ENCODE data around the gene RERE. TPM values are rescaled to one million over a fixed set of nuclear protein-coding genes. Genes with fewer than 3 reads are reported as not detected.
"Not testable (repeated sequence)": the region's sequence is repeated elsewhere in the genome, so short reads cannot be mapped to it uniquely, and the experiment has no call there.

The RERE gene
- total and polyA plus RNA-seq, 5 donors: 72.4 to 175 (median 161) TPM

- DNase-seq (no peak), ATAC-seq (no peak)
- peak overlapping the region; percentile 92 for H3K4me3 ChIP-seq (ENCODE audit: low read length)
- H3K4me1 ChIP-seq (ENCODE audit: control insufficient read depth, insufficient read depth, low read length): peaks cover 2% of the 10 kb centered on the region
- H3K9me3 ChIP-seq (ENCODE audit: control insufficient read depth, low read length): no peaks in the 10 kb centered on the region
- no peaks in the 10 kb centered on the region for H3K27me3 ChIP-seq (ENCODE audit: control insufficient read depth, insufficient read depth)
- whole genome bisulfite sequencing: 7% methylated on average over 7 of the region's 7 CpGs
- intact Hi-C loops (cut with DNase I): no loop called here
- H3K27ac ChIP-seq (ENCODE audit: low read length): peak overlapping the region; percentile 92
Observed at GRCh38 chr1:8702472-8702849, 115.0 kb downstream of the RERE start.

- no peaks in the 10 kb centered on the region for H3K27me3 ChIP-seq (ENCODE audit: control insufficient read depth, insufficient read depth)
- intact Hi-C loops (cut with DNase I): no loop called here
- peaks cover 2% of the 10 kb centered on the region for H3K4me1 ChIP-seq (ENCODE audit: control insufficient read depth, insufficient read depth, low read length)
- peak overlapping the region; percentile 92 for H3K4me3 ChIP-seq (ENCODE audit: low read length)
- DNase-seq (peak in 1 of 3 donors; percentile 26), ATAC-seq (no peak)
- H3K27ac ChIP-seq (ENCODE audit: low read length): no peak overlapping the region
- H3K9me3 ChIP-seq (ENCODE audit: control insufficient read depth, low read length): no peaks in the 10 kb centered on the region
- 6% methylated on average over 7 of the region's 7 CpGs for WGBS
Observed at GRCh38 chr1:8701794-8702471, 115.5 kb downstream of the RERE start.

- Histone ChIP-seq H3K27ac (ENCODE audit: low read length) (no peak overlapping the region), H3K4me1 (ENCODE audit: control insufficient read depth, insufficient read depth, low read length) (peaks cover 2% of the 10 kb centered on the region), H3K27me3 (ENCODE audit: control insufficient read depth, insufficient read depth) (no peaks in the 10 kb centered on the region), H3K4me3 (ENCODE audit: low read length) (no peak overlapping the region), H3K9me3 (ENCODE audit: control insufficient read depth, low read length) (no peaks in the 10 kb centered on the region)
- WGBS: 95% methylated on average over 7 of the region's 7 CpGs
- intact Hi-C loops (cut with DNase I): no loop called here
- DNase-seq (no peak), ATAC-seq (no peak)
Observed at GRCh38 chr1:8699679-8700078, 117.8 kb downstream of the RERE start.

- 77% methylated on average over 3 of the region's 3 CpGs for WGBS
- Histone ChIP-seq H3K27ac (ENCODE audit: low read length) (no peak overlapping the region), H3K9me3 (ENCODE audit: control insufficient read depth, low read length) (no peaks in the 10 kb centered on the region), H3K4me1 (ENCODE audit: control insufficient read depth, insufficient read depth, low read length) (peaks cover 2% of the 10 kb centered on the region), H3K27me3 (ENCODE audit: control insufficient read depth, insufficient read depth) (no peaks in the 10 kb centered on the region), H3K4me3 (ENCODE audit: low read length) (no peak overlapping the region)
- intact Hi-C loops (cut with DNase I): no loop called here
- no peak for DNase-seq
- ATAC-seq: no peak
Observed at GRCh38 chr1:8698937-8699447, 118.4 kb downstream of the RERE start.

GRCh38 chr1:8698012-8698630, 119.3 kb downstream of the RERE start:
- no peak for ATAC-seq
- peaks cover 2% of the 10 kb centered on the region for H3K4me1 ChIP-seq (ENCODE audit: control insufficient read depth, insufficient read depth, low read length)
- no peak for DNase-seq

GRCh38 chr1:8695442-8695841, 122.0 kb downstream of the RERE start:
- H3K4me3 ChIP-seq (ENCODE audit: low read length); DNase-seq; ATAC-seq; H3K27ac ChIP-seq (ENCODE audit: low read length); H3K4me1 ChIP-seq (ENCODE audit: control insufficient read depth, insufficient read depth, low read length); H3K9me3 ChIP-seq (ENCODE audit: control insufficient read depth, low read length); intact Hi-C loops (cut with DNase I); H3K27me3 ChIP-seq (ENCODE audit: control insufficient read depth, insufficient read depth): not testable (repeated sequence)
- WGBS: 99% methylated on average over 4 of the region's 4 CpGs

More at GRCh38 chr1:8698012-8698630, 119.3 kb downstream of the RERE start:
- no peaks in the 10 kb centered on the region for H3K9me3 ChIP-seq (ENCODE audit: control insufficient read depth, low read length)
- H3K27me3 ChIP-seq (ENCODE audit: control insufficient read depth, insufficient read depth): no peaks in the 10 kb centered on the region
- H3K27ac ChIP-seq (ENCODE audit: low read length): no peak overlapping the region
- intact Hi-C loops (cut with DNase I): no loop called here
- H3K4me3 ChIP-seq (ENCODE audit: low read length): no peak overlapping the region
- 73% methylated on average over 3 of the region's 3 CpGs for WGBS

GRCh38 chr1:8693107-8693506, 124.3 kb downstream of the RERE start:
- no peaks in the 10 kb centered on the region for H3K4me1 ChIP-seq (ENCODE audit: control insufficient read depth, insufficient read depth, low read length)
- no peaks in the 10 kb centered on the region for H3K9me3 ChIP-seq (ENCODE audit: control insufficient read depth, low read length)
- H3K27me3 ChIP-seq (ENCODE audit: control insufficient read depth, insufficient read depth): no peaks in the 10 kb centered on the region
- no peak overlapping the region for H3K27ac ChIP-seq (ENCODE audit: low read length)
- DNase-seq (no peak), ATAC-seq (no peak)
- H3K4me3 ChIP-seq (ENCODE audit: low read length): no peak overlapping the region
- intact Hi-C loops (cut with DNase I): no loop called here
- 78% methylated on average over 3 of the region's 3 CpGs for WGBS

- Histone ChIP-seq H3K4me3 (ENCODE audit: low read length) (no peak overlapping the region), H3K27me3 (ENCODE audit: control insufficient read depth, insufficient read depth) (no peaks in the 10 kb centered on the region), H3K9me3 (ENCODE audit: control insufficient read depth, low read length) (no peaks in the 10 kb centered on the region), H3K4me1 (ENCODE audit: control insufficient read depth, insufficient read depth, low read length) (peaks cover 4% of the 10 kb centered on the region), H3K27ac (ENCODE audit: low read length) (no peak overlapping the region)
- ATAC-seq (no peak), DNase-seq (no peak)
- WGBS: 87% methylated on average over 1 of the region's 1 CpG
- intact Hi-C loops (cut with DNase I): no loop called here
Observed at GRCh38 chr1:8691662-8692061, 125.8 kb downstream of the RERE start.

GRCh38 chr1:8690253-8690525, 127.3 kb downstream of the RERE start:
- ATAC-seq (no peak), DNase-seq (no peak)
- WGBS: 96% methylated on average over 4 of the region's 4 CpGs
- Histone ChIP-seq H3K4me3 (ENCODE audit: low read length) (no peak overlapping the region), H3K9me3 (ENCODE audit: control insufficient read depth, low read length) (no peaks in the 10 kb centered on the region), H3K27ac (ENCODE audit: low read length) (no peak overlapping the region), H3K4me1 (ENCODE audit: control insufficient read depth, insufficient read depth, low read length) (peaks cover 6% of the 10 kb centered on the region), H3K27me3 (ENCODE audit: control insufficient read depth, insufficient read depth) (no peaks in the 10 kb centered on the region)
- intact Hi-C loops (cut with DNase I): no loop called here

- intact Hi-C loops (cut with DNase I): no loop called here
- peaks cover 7% of the 10 kb centered on the region for H3K4me1 ChIP-seq (ENCODE audit: control insufficient read depth, insufficient read depth, low read length)
- 94% methylated on average over 6 of the region's 6 CpGs for WGBS
Observed at GRCh38 chr1:8689431-8690252, 127.8 kb downstream of the RERE start.

GRCh38 chr1:8687538-8687937, 129.9 kb downstream of the RERE start:
- WGBS: 80% methylated on average over 2 of the region's 2 CpGs
- intact Hi-C loops (cut with DNase I): no loop called here
- H3K27me3 ChIP-seq (ENCODE audit: control insufficient read depth, insufficient read depth): no peaks in the 10 kb centered on the region
- H3K4me3 ChIP-seq (ENCODE audit: low read length): no peak overlapping the region
- ATAC-seq (no peak), DNase-seq (no peak)
- peaks cover 8% of the 10 kb centered on the region for H3K4me1 ChIP-seq (ENCODE audit: control insufficient read depth, insufficient read depth, low read length)
- H3K9me3 ChIP-seq (ENCODE audit: control insufficient read depth, low read length): no peaks in the 10 kb centered on the region
- H3K27ac ChIP-seq (ENCODE audit: low read length): no peak overlapping the region

More at GRCh38 chr1:8689431-8690252, 127.8 kb downstream of the RERE start:
- Histone ChIP-seq H3K4me3 (ENCODE audit: low read length) (no peak overlapping the region), H3K27ac (ENCODE audit: low read length) (no peak overlapping the region), H3K27me3 (ENCODE audit: control insufficient read depth, insufficient read depth) (no peaks in the 10 kb centered on the region), H3K9me3 (ENCODE audit: control insufficient read depth, low read length) (no peaks in the 10 kb centered on the region)
- DNase-seq (no peak), ATAC-seq (no peak)

Measured in right cardiac atrium (tissue), 5 donors.